SK-N-SH (cell line): Measurements from ENCODE around the gene TSPAN4. TPM values are rescaled to one million over a fixed set of nuclear protein-coding genes. Genes with fewer than 3 reads are reported as not detected.

ENCODE experiments used
- CTCF ChIA-PET: fragments of 300-600, 350-600 bp; formaldehyde crosslinking; extraction: SDS; loops from one replicate; lab custom pipeline; 2021; lab: Yijun Ruan, JAX
- POLR2A ChIA-PET: fragments of 350-600 bp; sonication (Branson Sonifier 250); formaldehyde crosslinking; extraction: SDS; loops from one replicate; lab custom pipeline; 2020; ENCODE audit warnings: antibody characterized with exemption, inconsistent platforms; lab: Yijun Ruan, JAX
- DNase-seq: peaks from one replicate; pipeline ENCODE4 v3.0.0; 2012
- H2AFZ ChIP-seq: fragments of 200-600 bp; sonication (generic); 2 replicates; pipeline ENCODE4 v1.8.1; 2016; ENCODE audit warnings: antibody characterized with exemption, mild to moderate bottlenecking, low read depth
- H3F3A ChIP-seq: fragments of 200-600 bp; sonication (generic); replicated peaks from 2 replicates; pipeline ENCODE3; 2016; ENCODE audit warnings: antibody characterized with exemption, mild to moderate bottlenecking; ENCODE audit not compliant: insufficient read depth
- H3K27ac ChIP-seq, 2 experiments: fragments of 200-500 bp in 1 of 2; fragments of 200-600 bp in 1 of 2; sonication (Bioruptor generic) in 1 of 2; sonication (generic), shearing (Covaris generic) in 1 of 2; 2 replicates each; pipeline versions ENCODE4 v1.5.1 to v1.6.1; 2014 to 2016; ENCODE audit warnings: low read depth in 2 of 2, inconsistent platforms in 1 of 2, low read length in 1 of 2, mild to moderate bottlenecking in 1 of 2, mixed read lengths in 1 of 2
- H3K27me3 ChIP-seq: fragments of 200-600 bp; sonication (generic), shearing (Covaris generic); 2 replicates; pipeline ENCODE4 v1.6.1; 2016; ENCODE audit warnings: mixed run types; ENCODE audit not compliant: insufficient read depth
- H3K36me3 ChIP-seq, 2 experiments: fragments of 200-500 bp in 1 of 2; fragments of 200-600 bp in 1 of 2; sonication (Bioruptor generic) in 1 of 2; sonication (generic) in 1 of 2; replicated peaks in 1 of 2; 2 replicates each; pipeline versions ENCODE3 to v1.5.1; 2014 to 2016; ENCODE audit warnings: low read length in 1 of 2, mild to moderate bottlenecking in 1 of 2; ENCODE audit not compliant: insufficient read depth in 2 of 2, control insufficient read depth in 1 of 2
- H3K4me1 ChIP-seq, 2 experiments: fragments of 200-500 bp in 1 of 2; fragments of 200-600 bp in 1 of 2; sonication (Bioruptor generic) in 1 of 2; sonication (generic), shearing (Covaris generic) in 1 of 2; 2 replicates each; pipeline versions ENCODE4 v1.5.1 to v1.6.1; 2014 to 2016; ENCODE audit warnings: low read depth in 1 of 2, low read length in 1 of 2, mixed run types in 1 of 2; ENCODE audit not compliant: insufficient read depth in 2 of 2, control insufficient read depth in 1 of 2
- H3K4me2 ChIP-seq: fragments of 200-600 bp; sonication (generic), shearing (Covaris generic); 2 replicates; pipeline ENCODE4 v1.6.1; 2017; ENCODE audit warnings: mixed run types
- H3K4me3 ChIP-seq, 2 experiments: fragments of 200-500 bp in 1 of 2; fragments of 200-600 bp in 1 of 2; sonication (Bioruptor generic) in 1 of 2; sonication (generic), shearing (Covaris generic) in 1 of 2; 2 replicates each; pipeline versions ENCODE4 v1.5.1 to v1.8.1; 2014 to 2016; ENCODE audit warnings: low read depth in 2 of 2, inconsistent platforms in 1 of 2, low read length in 1 of 2, mild to moderate bottlenecking in 1 of 2, mixed read lengths in 1 of 2, moderate library complexity in 1 of 2
- H3K79me2 ChIP-seq: fragments of 200-600 bp; sonication (generic); 2 replicates; pipeline ENCODE4 v1.8.1; 2017; ENCODE audit warnings: mild to moderate bottlenecking; ENCODE audit not compliant: insufficient read depth
- H3K9ac ChIP-seq: fragments of 200-600 bp; sonication (generic); 2 replicates; pipeline ENCODE4 v1.6.1; 2017; ENCODE audit warnings: mixed run types
- H3K9me2 ChIP-seq: fragments of 200-600 bp; sonication (generic); 2 replicates; pipeline ENCODE4 v1.6.1; 2017; ENCODE audit warnings: mixed run types
- H3K9me3 ChIP-seq: fragments of 200-600 bp; sonication (generic); 2 replicates; pipeline ENCODE4 v1.6.1; 2017; ENCODE audit warnings: mixed run types, mild to moderate bottlenecking, moderate library complexity
- H4K20me1 ChIP-seq: fragments of 200-600 bp; sonication (generic); 2 replicates; pipeline ENCODE4 v1.6.1; 2017; ENCODE audit warnings: mild to moderate bottlenecking, mixed run types; ENCODE audit not compliant: insufficient read depth
- ELF1 ChIP-seq: IDR thresholded peaks from 2 replicates; pipeline ENCODE4 v1.4.0; 2012
- GATA2 ChIP-seq: sonication (generic); formaldehyde crosslinking; IDR thresholded peaks from 2 replicates; pipeline ENCODE4 v1.5.0; 2020; ENCODE audit warnings: mild to moderate bottlenecking, missing genetic modification reagents
- JUND ChIP-seq: IDR thresholded peaks from 2 replicates; pipeline ENCODE4 v1.4.0; 2012
- NFIC ChIP-seq: IDR thresholded peaks from 2 replicates; pipeline ENCODE4 v1.4.0; 2012; ENCODE audit warnings: borderline replicate concordance
- NRF1 ChIP-seq: IDR thresholded peaks from 2 replicates; pipeline ENCODE4 v1.6.1; 2012; ENCODE audit warnings: low read depth, mild to moderate bottlenecking, low read length
- POLR2AphosphoS5 ChIP-seq: IDR thresholded peaks from 2 replicates; pipeline ENCODE4 v1.6.1; 2012; ENCODE audit warnings: low read depth, low read length
- RCOR1 ChIP-seq: fragments of 150-350 bp; IDR thresholded peaks from 2 replicates; pipeline ENCODE4 v1.6.1; 2017; ENCODE audit warnings: antibody characterized with exemption, low read length
- SIN3A ChIP-seq: IDR thresholded peaks from 2 replicates; pipeline ENCODE4 v1.6.1; 2012; ENCODE audit warnings: low read depth, mild to moderate bottlenecking, low read length, moderate library complexity, borderline replicate concordance
- SMC3 ChIP-seq: IDR thresholded peaks from 2 replicates; pipeline ENCODE4 v1.6.1; 2012; ENCODE audit warnings: low read depth, low read length, improper control_type of control experiment
- YY1 ChIP-seq: IDR thresholded peaks from 2 replicates; pipeline ENCODE4 v1.4.0; 2012; ENCODE audit warnings: low read depth, mild to moderate bottlenecking
- WGBS: methylation state at CpG from one replicate; pipeline ENCODE4 v1.1.6; 2017; ENCODE audit warnings: low lambda C conversion rate; 5-methylcytosine and 5-hydroxymethylcytosine counted together
- polyA plus RNA-seq, 3 experiments: library from polyadenylated mRNA; depleted of rRNA; stranded (reverse); fragments of >200 nt; gene quantifications; 2 replicates each; pipeline ENCODE4 v1.2.3, GENCODE V29; 2012
- TF ChIP-seq, protein P1 (sequence below): IDR thresholded peaks from 2 replicates; pipeline ENCODE4 v1.4.0; 2012; ENCODE audit warnings: low read depth
- TF ChIP-seq, protein P2 (sequence below): IDR thresholded peaks from 2 replicates; pipeline ENCODE4 v1.4.0; 2012; ENCODE audit warnings: low read depth, borderline replicate concordance

TSPAN4 gene
- polyA plus RNA-seq, 1 of the 3 experiments (the other 2 are of a cell fraction) = 226 TPM

DNA sequence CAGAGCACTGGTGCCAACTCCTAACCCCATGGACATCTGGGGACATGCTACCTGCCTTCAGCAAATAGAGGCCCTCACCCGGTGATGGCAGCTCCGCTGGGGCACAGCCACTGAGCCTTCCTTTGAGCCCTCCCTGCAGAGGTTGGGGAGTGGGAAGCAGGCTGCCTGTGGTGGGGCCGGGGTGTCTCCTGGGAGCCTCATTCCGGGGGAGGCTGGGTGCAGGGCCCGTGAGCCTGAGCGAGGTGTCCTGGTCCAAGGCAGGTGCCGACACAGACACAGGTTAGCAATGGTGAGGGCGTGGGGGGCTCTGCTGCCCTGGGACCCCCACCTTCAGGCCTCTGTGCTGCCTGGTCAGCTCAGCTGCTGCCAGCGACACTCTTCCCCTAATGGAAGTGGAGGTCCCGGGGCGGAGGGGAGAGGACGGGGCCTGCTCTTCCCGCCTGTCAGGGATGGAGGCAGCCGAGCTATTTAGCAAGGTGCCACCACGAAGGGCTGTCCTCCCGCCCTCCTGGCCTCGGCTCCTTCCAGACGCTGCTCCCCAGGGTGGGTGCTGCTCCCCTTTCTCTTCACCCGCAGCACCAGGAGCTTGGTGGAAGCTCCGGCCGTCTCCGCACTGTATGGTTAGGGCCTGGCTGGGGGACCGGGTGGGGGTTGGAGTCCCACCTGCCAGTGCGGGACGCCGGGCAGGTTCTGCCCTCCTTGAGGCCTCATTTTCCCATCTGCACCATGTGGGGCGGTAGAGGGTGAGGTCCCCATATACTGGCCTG lies 11.2 kb downstream of the TSPAN4 start:
- peaks cover 84% of the 10 kb centered on the region for H4K20me1 ChIP-seq
- no peaks in the 10 kb centered on the region for H3F3A ChIP-seq
- H3K27me3 ChIP-seq = no peaks in the 10 kb centered on the region
- H3K4me2 ChIP-seq = no peak overlapping the region
- H3K79me2 ChIP-seq = peaks cover 22% of the 10 kb centered on the region; the same call in 1 of the 2 replicates
- TF ChIP-seq YY1 (no peak), ELF1 (no peak), GATA2 (CRISPR knock-in tag) (no peak), NFIC (no peak), JUND (no peak), NRF1 (no peak), POLR2AphosphoS5 (no peak), SMC3 (no peak), RCOR1 (no peak)
- TF ChIP-seq, protein P1, sequence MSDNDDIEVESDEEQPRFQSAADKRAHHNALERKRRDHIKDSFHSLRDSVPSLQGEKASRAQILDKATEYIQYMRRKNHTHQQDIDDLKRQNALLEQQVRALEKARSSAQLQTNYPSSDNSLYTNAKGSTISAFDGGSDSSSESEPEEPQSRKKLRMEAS = no peak
- TF ChIP-seq, protein P2, sequence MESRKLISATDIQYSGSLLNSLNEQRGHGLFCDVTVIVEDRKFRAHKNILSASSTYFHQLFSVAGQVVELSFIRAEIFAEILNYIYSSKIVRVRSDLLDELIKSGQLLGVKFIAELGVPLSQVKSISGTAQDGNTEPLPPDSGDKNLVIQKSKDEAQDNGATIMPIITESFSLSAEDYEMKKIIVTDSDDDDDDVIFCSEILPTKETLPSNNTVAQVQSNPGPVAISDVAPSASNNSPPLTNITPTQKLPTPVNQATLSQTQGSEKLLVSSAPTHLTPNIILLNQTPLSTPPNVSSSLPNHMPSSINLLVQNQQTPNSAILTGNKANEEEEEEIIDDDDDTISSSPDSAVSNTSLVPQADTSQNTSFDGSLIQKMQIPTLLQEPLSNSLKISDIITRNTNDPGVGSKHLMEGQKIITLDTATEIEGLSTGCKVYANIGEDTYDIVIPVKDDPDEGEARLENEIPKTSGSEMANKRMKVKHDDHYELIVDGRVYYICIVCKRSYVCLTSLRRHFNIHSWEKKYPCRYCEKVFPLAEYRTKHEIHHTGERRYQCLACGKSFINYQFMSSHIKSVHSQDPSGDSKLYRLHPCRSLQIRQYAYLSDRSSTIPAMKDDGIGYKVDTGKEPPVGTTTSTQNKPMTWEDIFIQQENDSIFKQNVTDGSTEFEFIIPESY = no peak
- TF ChIP-seq, all 33 proteins: peak for 0
- H2AFZ ChIP-seq = no peak overlapping the region
- H3K9me2 ChIP-seq = no peaks in the 10 kb centered on the region
- no peak overlapping the region; a peak in 1 of 4 replicates for H3K27ac ChIP-seq
- ChIA-PET POLR2A (no interaction called here), CTCF (interaction anchor here (1.0 to 1.6 kb wide), 3 partner anchors 10 to 200 kb away, joined by 3 to 4 read pairs (median 4); no protein-coding TSS in a partner anchor)
- peaks cover 3 to 67% of the 10 kb centered on the region in 2 experiments; a peak in 3 of 4 replicates for H3K4me1 ChIP-seq
- H3K9me3 ChIP-seq = no peaks in the 10 kb centered on the region
- H3K9ac ChIP-seq = no peak overlapping the region
- no peak overlapping the region for H3K4me3 ChIP-seq
- no peak for DNase-seq
- 97% methylated on average over 12 of the region's 27 CpGs for WGBS
- H3K36me3 ChIP-seq = no peaks in the 10 kb centered on the region

DNA sequence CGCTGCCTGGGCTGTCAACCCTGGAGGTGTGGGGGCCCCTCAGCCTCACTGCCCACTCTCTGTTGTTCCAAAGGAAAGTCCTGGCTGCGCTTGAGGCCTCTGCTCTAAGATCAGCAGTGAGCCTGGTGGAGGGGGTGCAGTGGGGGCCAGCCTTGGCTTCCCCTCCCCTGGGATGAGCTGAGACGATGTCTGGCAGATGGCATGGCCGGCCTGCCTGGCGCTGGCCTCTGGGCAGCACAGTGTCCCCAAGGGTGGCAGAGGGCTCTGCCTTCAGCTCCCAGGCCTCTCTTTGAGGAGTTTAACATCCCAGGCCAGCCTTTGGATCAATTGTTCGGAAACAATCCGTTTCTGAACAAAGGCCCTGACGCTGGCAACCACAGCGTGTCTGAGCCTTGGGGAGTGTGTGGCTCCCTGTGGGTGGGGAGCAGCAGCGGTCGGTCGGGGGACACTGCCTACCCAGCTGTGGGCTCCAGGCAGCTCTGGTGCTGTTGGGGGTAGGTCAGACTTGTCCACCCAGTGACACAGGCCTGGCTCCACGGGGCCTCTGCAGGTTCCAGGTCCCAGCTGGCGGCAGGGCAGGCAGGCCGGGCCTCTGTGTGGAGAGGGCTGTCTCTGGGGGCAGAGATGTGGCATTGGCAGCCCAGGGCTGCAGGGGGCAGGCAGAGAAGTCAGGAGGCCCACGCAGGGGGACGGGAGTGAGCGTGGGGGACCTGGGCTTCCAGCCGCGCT lies 12.1 kb downstream of the TSPAN4 start:
- ChIA-PET CTCF (interaction anchor here (0.7 to 1.6 kb wide), 6 partner anchors 10 to 200 kb away, joined by 3 to 4 read pairs (median 3); partner anchors contain the start of gene PNPLA2), POLR2A (interaction anchor here (2.7 kb wide), 1 partner anchor 13 kb away, joined by 13 read pairs; the partner anchor contains the start of genes POLR2L and TSPAN4)
- H3K9me2 ChIP-seq = no peaks in the 10 kb centered on the region
- H3K4me2 ChIP-seq = no peak overlapping the region
- TF ChIP-seq SIN3A (no peak), YY1 (no peak)
- TF ChIP-seq, protein P2 = no peak
- 97% methylated on average over 15 of the region's 20 CpGs for WGBS
- H3K79me2 ChIP-seq = peaks cover 16% of the 10 kb centered on the region; the same call in 1 of the 2 replicates
- H3F3A ChIP-seq = no peaks in the 10 kb centered on the region
- no peaks in the 10 kb centered on the region for H3K9me3 ChIP-seq
- no peaks in the 10 kb centered on the region for H3K36me3 ChIP-seq
- peaks cover 84% of the 10 kb centered on the region for H4K20me1 ChIP-seq
- H2AFZ ChIP-seq = no peak overlapping the region
- H3K4me3 ChIP-seq = no peak overlapping the region
- peak overlapping the region in 1 of 2 experiments; percentile 89; a peak in 2 of 4 replicates for H3K27ac ChIP-seq
- H3K9ac ChIP-seq = no peak overlapping the region
- no peaks in the 10 kb centered on the region for H3K27me3 ChIP-seq
- no peak for DNase-seq
- peaks cover 4 to 68% of the 10 kb centered on the region in 2 experiments; a peak in 2 of 4 replicates for H3K4me1 ChIP-seq
